ENCODE results near the gene SCN4A.

DNA sequence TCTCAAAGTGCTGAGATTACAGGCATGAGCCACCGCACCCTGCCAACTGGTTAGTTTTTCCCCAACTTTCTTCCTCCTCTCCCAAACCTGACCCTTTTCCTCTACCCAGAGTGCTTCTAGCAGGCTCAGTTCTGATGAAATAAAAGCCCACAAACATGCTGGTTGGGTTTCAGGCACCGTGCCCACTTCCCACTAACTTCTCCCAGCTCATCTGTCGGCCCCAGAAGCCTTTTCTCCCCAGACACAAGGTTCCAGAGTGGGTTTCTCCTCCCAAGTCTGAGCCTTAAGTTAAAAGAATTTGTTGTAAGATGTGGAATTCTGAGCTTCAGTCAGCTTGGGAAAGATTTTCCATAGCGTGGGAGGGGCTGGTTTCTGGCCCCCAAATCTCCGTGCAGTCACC, 11.5 kb upstream of the SCN4A start:
- TF ChIP-seq POLR2A (IDR thresholded peaks at IDR 0.05) = no peak
- TF ChIP-seq, protein P1, sequence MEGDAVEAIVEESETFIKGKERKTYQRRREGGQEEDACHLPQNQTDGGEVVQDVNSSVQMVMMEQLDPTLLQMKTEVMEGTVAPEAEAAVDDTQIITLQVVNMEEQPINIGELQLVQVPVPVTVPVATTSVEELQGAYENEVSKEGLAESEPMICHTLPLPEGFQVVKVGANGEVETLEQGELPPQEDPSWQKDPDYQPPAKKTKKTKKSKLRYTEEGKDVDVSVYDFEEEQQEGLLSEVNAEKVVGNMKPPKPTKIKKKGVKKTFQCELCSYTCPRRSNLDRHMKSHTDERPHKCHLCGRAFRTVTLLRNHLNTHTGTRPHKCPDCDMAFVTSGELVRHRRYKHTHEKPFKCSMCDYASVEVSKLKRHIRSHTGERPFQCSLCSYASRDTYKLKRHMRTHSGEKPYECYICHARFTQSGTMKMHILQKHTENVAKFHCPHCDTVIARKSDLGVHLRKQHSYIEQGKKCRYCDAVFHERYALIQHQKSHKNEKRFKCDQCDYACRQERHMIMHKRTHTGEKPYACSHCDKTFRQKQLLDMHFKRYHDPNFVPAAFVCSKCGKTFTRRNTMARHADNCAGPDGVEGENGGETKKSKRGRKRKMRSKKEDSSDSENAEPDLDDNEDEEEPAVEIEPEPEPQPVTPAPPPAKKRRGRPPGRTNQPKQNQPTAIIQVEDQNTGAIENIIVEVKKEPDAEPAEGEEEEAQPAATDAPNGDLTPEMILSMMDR (IDR thresholded peaks at IDR 0.05) = no peak
- no peak for TF ChIP-seq EP300 (IDR thresholded peaks at IDR 0.05)

All from upper lobe of left lung (tissue), 4 donors.